ENCODE measurements around the gene MUTYH. TPM values are rescaled to one million over a fixed set of nuclear protein-coding genes. Genes with fewer than 3 reads are reported as not detected.

The MUTYH gene
- total and polyA plus RNA-seq, 2 donors from 2014 or later = 24.1 to 29.0 TPM

GRCh38 chr1:45340816-45341466 lies 701 bp upstream of the MUTYH start:
- FAIRE-seq = no peak
- no peak for TF ChIP-seq CTCF (IDR thresholded peaks at IDR 0.05; ENCODE audit: borderline replicate concordance, extremely low read depth, insufficient read depth)
- H3K27ac ChIP-seq (ENCODE audit: low read depth in 2 of 2, low read length in 2 of 2) = peak overlapping the region in 1 of 2 donors; percentile 98

GRCh38 chr1:45337630-45338325 lies 2.5 kb downstream of the MUTYH start:
- intact Hi-C loops (cut with DNase I) = no loop called here
- H3K27ac ChIP-seq (ENCODE audit: low read depth in 2 of 2, low read length in 2 of 2) = no peak overlapping the region
- no peaks in the 10 kb centered on the region for H3K9me3 ChIP-seq (ENCODE audit: control insufficient read depth in 2 of 3, insufficient read depth in 1 of 3, low read length in 3 of 3)

More at GRCh38 chr1:45340816-45341466, 701 bp upstream of the MUTYH start:
- Histone ChIP-seq H3K36me3 (ENCODE audit: control insufficient read depth in 2 of 3, insufficient read depth in 3 of 3, low read length in 3 of 3) (peaks cover 0 to 30% (median 19%) of the 10 kb centered on the region in 3 donors), H3K9ac (ENCODE audit: low read length in 3 of 3) (peak overlapping the region; percentile 72 to 95 (median 91)), H3K4me3 (ENCODE audit: low read length in 3 of 3) (peak overlapping the region; percentile 92 to 99 (median 95)), H3K4me1 (ENCODE audit: control insufficient read depth in 2 of 3, insufficient read depth in 2 of 3, low read depth in 1 of 3, low read length in 3 of 3) (peaks cover 0 to 15% (median 10%) of the 10 kb centered on the region in 3 donors), H3K27me3 (ENCODE audit: control insufficient read depth, insufficient read depth, low read length) (no peaks in the 10 kb centered on the region), H3K9me3 (ENCODE audit: control insufficient read depth in 2 of 3, insufficient read depth in 1 of 3, low read length in 3 of 3) (no peaks in the 10 kb centered on the region)
- DNase-seq = peak in 2 of 5 donors; percentile 42 to 54
- intact Hi-C loops (cut with DNase I) = no loop called here

GRCh38 chr1:45335855-45336324 lies 4.3 kb downstream of the MUTYH start:
- Histone ChIP-seq H3K27me3 (ENCODE audit: control insufficient read depth, insufficient read depth, low read length) (no peaks in the 10 kb centered on the region), H3K4me1 (ENCODE audit: control insufficient read depth in 2 of 3, insufficient read depth in 2 of 3, low read depth in 1 of 3, low read length in 3 of 3) (peaks cover 0 to 11% (median 5%) of the 10 kb centered on the region in 3 donors), H3K9ac (ENCODE audit: low read length in 3 of 3) (peak overlapping the region in 1 of 3 donors; percentile 4), H3K27ac (ENCODE audit: low read depth in 2 of 2, low read length in 2 of 2) (peak overlapping the region; percentile 14 to 55), H3K4me3 (ENCODE audit: low read length in 3 of 3) (peak overlapping the region in 1 of 3 donors; percentile 19), H3K36me3 (ENCODE audit: control insufficient read depth in 2 of 3, insufficient read depth in 3 of 3, low read length in 3 of 3) (peaks cover 2 to 26% (median 11%) of the 10 kb centered on the region in 3 donors), H3K9me3 (ENCODE audit: control insufficient read depth in 2 of 3, insufficient read depth in 1 of 3, low read length in 3 of 3) (no peaks in the 10 kb centered on the region)
- no peak for TF ChIP-seq CTCF (IDR thresholded peaks at IDR 0.05; ENCODE audit: borderline replicate concordance, extremely low read depth, insufficient read depth)
- FAIRE-seq (no peak), DNase-seq (no peak)
- intact Hi-C loops (cut with DNase I) = no loop called here

More at GRCh38 chr1:45337630-45338325, 2.5 kb downstream of the MUTYH start:
- Histone ChIP-seq H3K9ac (ENCODE audit: low read length in 3 of 3) (no peak overlapping the region), H3K4me3 (ENCODE audit: low read length in 3 of 3) (no peak overlapping the region), H3K4me1 (ENCODE audit: control insufficient read depth in 2 of 3, insufficient read depth in 2 of 3, low read depth in 1 of 3, low read length in 3 of 3) (peaks cover 0 to 17% (median 10%) of the 10 kb centered on the region in 3 donors), H3K27me3 (ENCODE audit: control insufficient read depth, insufficient read depth, low read length) (no peaks in the 10 kb centered on the region), H3K36me3 (ENCODE audit: control insufficient read depth in 2 of 3, insufficient read depth in 3 of 3, low read length in 3 of 3) (peaks cover 1 to 24% (median 11%) of the 10 kb centered on the region in 3 donors)
- FAIRE-seq (no peak), DNase-seq (no peak)
- TF ChIP-seq CTCF (IDR thresholded peaks at IDR 0.05; ENCODE audit: borderline replicate concordance, extremely low read depth, insufficient read depth) = no peak

All from kidney (tissue), 14 donors.